GM19351 (cell line): ENCODE data around the gene LSR.

Experiments
- ATAC-seq: cut with Tn5 transposase; IDR thresholded peaks from one replicate; pipeline ENCODE4 v1.9.1; 2021; ENCODE audit warnings: mild to moderate bottlenecking, moderate library complexity; ENCODE audit not compliant: unreplicated experiment

The LSR gene

DNA sequence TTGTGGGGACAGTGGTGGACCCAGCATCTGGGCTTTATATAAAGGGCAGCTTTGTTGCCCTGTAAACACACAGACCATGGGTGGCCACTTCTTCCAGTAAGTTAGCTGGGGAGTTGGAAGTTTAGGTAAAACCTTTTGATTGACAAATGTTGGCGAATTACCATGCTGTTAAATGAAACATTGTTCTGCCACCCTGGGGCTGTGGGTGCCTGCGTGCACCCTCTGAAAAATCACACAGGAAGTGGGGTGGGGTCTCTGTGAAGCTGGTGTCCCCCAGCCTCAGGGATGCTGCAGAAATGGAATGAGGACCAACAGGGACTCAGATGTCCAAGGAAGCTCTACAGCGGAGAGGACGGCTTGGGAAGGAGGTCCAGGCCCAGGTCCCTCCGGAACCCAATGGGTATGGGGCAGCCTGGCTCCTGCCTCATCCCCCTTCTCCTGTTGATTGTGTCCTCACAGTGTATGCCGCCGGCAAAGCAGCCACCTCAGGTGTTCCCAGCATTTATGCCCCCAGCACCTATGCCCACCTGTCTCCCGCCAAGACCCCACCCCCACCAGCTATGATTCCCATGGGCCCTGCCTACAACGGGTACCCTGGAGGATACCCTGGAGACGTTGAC is 17.2 kb downstream of the LSR start:
- no peak for ATAC-seq

DNA sequence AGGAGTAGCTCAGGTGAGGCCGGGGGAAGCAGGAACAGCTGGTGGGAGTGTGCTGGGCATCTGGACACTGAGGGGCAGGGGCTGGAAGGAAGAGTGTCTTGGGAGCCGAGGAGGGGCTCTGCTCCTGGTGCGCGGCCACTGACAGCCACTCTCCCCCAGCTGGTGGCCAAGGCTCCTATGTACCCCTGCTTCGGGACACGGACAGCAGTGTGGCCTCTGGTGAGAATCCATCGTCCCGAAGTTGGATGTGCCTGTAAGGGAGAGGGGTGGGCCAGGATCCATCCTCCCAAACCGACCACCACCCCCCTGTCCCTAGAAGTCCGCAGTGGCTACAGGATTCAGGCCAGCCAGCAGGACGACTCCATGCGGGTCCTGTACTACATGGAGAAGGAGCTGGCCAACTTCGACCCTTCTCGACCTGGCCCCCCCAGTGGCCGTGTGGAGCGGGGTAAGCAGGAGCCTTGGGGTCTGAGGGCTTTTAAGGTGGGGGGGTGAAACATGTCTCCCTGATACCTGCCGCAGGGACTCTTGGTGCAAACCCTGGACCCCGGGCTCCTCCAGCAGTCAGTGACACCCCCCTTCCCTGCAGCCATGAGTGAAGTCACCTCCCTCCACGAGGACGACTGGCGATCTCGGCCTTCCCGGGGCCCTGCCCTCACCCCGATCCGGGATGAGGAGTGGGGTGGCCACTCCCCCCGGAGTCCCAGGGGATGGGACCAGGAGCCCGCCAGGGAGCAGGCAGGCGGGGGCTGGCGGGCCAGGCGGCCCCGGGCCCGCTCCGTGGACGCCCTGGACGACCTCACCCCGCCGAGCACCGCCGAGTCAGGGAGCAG is 17.9 kb downstream of the LSR start:
- no peak for ATAC-seq

DNA sequence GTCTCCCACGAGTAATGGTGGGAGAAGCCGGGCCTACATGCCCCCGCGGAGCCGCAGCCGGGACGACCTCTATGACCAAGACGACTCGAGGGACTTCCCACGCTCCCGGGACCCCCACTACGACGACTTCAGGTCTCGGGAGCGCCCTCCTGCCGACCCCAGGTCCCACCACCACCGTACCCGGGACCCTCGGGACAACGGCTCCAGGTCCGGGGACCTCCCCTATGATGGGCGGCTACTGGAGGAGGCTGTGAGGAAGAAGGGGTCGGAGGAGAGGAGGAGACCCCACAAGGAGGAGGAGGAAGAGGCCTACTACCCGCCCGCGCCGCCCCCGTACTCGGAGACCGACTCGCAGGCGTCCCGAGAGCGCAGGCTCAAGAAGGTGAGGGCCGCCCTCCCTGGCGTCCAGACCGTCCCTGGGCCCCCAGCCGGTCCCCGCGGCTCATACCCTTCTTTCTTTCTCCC is 18.6 kb downstream of the LSR start:
- no peak for ATAC-seq

DNA sequence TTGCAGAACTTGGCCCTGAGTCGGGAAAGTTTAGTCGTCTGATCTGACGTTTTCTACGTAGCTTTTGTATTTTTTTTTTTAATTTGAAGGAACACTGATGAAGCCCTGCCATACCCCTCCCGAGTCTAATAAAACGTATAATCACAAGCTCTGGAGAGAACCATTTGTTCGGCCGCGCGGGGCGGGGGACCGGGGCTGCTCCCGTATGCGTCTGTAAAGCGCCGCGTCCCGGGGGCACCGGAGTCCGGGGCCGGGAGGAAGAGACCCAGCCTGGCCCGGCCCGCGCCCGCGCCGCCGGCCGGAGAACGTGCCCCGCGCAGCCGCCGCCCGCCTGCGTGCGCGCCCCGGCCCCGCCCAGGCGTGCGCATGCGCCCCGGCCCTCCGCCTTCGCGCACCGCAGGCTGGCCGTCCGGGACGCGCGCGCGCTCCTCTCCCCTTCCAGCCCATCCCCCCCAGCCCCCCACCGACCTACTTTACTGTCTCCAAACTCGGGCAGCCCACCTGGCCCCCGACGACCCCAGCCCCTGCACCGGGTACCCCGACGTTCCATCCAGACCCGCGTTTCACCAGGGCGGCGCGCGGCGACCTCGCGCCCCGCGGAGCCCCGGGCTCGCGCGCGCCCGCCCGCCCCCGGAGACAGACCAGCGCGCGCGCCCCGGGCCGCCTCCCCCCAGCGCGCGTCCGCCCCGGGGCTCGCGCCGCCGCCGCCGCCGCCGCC is 19.2 kb downstream of the LSR start:
- peak; percentile 45 for ATAC-seq

DNA sequence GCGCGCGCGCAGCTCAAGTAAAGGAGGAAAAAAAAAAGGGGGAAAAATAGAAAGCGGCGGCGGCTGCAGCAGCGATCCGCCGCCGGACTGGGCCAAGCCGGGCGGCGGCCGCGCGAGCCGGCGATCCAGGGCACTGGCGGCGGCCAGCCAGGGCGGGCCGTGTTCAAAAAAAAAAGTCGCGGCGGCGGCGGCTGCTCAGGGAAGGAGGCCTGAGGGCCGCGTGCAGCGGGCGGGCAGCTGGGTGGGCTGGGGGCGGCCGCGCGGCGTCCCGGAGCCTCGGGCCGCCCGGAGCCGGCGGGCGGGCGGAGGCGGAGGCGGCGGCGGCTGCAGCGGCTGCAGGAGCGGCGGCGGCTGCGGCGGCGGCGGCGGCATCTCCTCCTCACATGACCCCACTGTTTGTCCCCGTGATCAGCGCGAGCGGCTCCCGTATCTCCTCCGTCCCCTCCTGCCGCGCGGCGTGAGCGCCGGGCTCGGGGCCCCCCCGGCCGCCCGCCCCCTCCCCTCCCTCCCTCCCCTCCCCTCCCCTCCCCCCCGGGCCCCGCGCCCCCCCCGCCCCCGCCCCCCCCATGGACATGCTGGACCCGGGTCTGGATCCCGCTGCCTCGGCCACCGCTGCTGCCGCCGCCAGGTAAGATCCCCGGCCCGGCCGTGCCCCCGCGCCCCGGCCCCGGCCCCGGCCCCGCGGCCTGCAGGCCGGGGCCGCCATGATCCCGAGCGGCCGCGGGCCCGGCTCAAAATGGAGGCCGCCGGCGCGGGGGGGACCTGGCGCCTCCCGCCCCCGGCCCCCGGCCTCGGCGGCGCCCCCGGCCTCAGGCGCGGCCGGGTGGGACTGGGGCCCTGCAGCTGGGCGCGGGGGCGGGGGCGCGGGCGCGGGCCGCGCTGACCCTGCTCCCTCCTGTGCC is 20.0 kb downstream of the LSR start, which contains the start of gene USF2:
Gene USF2 (plus strand): TSS at position 427 of the 902 bp plus-strand sequence. CDS start 140 bp downstream, at position 567.
- no peak for ATAC-seq

DNA sequence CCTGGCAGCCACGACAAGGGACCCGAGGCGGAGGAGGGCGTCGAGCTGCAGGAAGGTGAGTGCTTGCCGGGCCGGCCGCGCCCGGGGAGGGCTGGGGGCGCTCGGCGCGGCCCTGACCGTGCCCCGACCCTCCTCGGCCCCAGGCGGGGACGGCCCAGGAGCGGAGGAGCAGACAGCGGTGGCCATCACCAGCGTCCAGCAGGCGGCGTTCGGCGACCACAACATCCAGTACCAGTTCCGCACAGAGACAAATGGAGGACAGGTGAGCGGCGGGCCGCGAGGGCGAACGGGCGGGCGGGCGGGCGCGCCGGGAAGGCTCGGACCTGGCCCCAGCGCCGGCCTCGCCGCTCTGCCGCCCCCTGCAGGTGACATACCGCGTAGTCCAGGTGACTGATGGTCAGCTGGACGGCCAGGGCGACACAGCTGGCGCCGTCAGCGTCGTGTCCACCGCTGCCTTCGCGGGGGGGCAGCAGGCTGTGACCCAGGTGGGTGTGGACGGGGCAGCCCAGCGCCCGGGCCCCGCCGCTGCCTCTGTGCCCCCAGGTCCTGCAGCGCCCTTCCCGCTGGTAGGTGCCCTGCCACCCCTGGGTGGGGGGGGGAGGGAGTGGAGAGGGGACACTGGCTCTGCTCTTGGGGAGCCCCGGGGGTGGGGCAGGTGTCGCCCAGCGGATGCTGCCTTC is 20.8 kb downstream of the LSR start:
- ATAC-seq = peak; percentile 49

DNA sequence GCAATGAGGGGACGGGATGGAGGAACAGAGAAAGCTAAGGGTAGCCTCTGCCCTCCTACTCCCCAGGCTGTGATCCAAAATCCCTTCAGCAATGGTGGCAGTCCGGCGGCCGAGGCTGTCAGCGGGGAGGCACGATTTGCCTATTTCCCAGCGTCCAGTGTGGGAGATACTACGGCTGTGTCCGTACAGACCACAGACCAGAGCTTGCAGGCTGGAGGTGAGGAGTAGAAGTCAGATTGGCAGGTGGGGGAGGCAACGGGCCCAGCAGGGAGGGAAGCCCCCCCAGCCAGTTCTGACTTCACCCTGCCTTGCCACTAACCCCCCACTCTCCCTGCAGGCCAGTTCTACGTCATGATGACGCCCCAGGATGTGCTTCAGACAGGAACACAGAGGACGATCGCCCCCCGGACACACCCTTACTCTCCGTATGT is 21.6 kb downstream of the LSR start:
- no peak for ATAC-seq

DNA sequence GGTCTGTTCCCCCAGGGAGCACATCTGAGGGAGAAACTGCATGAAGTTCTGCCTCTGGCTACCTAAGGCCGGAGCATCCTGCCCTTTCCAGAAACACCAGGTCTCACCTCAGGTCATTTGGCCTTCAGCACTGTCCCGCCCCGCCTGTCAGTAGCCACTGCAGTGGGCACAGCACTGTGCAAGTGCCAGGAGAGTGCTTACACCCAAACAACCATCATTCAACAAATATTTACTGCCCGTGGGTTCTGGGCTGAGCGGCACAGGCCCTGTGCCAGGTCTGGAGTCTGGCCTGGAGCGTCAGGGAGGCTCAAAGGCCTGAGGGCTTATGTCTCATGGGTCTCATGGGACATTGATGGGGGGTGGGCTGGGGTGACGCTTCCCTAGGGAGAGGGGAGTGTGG is 22.7 kb downstream of the LSR start:
- no peak for ATAC-seq

DNA sequence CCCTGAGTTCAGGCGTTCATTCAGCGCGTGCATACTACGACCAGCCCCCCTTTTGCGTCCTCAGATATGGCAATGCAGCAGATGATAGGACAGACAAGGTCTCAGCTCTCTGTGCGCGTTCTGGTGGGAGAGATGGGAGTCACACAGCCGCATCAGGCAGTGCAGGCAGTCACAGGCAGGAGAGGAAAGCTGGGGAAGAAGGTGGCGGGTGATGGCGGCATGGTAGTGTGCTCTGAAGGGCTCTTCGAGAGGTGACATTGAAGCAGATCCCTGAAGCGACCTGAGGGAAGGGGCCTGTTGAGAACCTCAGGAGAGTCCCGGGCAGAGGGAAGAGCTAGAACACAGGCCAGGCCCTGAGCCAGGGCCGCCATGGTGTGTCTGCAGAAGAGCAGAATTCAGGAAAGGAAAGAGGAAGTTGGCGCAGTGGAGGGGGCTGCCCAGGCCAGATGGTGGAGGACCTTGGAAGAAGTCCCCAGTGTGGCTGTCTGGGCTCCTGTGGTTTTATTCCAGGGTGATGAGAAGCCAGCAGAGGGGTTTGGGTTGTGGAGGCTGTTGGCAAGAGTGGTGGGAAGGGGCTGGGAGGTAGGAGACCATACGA is 23.4 kb downstream of the LSR start:
- ATAC-seq = no peak

DNA sequence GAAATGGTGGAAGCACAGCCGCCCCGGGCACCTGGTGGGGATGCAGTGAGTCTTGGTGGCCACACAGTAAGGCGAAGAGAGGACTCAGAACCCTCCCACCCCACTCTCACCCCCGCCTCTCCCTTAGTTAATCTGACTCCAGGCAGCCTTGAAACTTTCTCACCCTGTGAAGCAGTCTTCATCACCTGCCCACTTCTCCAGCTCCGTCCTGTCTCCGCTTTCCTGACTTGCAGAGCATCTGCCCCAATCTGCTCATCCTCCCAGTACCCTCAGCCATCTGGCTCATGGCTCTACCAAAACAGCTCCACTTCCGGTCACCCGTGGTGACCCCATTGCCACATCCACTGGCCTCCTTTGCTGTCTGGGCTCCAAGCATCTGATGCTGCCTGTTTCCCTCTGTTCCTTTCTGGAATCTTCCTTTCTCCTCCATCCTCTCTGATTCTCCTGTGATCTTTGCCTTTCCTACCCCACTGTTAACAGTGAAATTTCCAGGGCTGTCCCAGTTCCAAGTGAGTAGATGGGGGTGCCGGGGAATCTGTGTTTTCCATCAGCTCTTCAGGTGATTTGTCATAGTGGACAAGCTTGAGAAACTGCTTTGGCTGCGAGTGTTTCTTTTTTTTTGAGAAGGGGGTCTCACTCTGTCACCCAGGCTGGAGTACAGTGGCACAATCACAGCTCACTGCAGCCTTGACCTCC is 24.3 kb downstream of the LSR start:
- ATAC-seq = no peak

DNA sequence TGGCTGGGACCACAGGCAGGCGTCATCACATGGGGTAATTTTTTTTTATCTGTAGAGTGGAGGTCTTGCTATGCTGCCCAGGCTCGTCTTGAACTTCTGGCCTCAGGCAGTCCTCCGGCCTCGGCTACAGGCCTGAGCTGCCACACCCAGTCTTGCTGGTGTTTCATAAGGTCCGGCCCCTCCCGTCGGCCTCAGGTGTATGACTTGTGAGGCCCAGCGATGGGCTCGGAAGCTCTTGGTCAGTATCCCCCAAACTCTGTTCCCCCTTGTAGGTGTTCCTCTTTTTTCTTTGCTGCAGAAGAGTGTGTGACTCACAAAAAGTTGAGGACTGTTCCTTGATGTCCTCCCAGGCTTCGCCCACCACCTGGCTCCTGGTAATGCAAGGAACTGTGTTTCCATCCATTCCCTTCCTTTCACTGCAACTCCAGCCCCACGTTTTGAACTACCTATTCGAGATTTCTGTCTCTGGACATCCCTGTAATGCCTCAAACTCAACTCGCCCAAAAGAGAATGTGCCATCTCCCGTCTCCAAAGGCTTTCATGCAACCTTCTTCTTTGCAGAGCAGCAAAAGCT is 25.0 kb downstream of the LSR start:
- no peak for ATAC-seq

DNA sequence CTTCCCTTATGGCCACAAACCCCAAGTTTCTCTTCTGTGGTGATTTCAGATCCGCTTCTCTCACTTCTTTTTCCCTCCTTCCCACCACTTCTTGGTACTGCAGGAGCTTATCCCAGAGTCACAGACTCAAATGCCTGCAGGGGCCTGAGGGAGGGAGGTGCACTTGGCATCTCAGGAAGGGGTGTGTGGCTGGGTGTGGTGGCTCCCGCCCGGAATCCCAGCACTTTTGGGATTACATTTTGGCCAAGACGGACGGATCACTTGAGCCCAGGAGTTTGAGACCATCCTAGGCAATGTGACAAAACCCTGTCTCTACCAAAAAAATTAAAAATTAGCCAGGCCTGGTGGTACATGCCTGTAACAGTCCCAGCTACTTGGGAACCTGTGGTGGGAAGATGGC is 25.5 kb downstream of the LSR start:
- ATAC-seq = no peak

DNA sequence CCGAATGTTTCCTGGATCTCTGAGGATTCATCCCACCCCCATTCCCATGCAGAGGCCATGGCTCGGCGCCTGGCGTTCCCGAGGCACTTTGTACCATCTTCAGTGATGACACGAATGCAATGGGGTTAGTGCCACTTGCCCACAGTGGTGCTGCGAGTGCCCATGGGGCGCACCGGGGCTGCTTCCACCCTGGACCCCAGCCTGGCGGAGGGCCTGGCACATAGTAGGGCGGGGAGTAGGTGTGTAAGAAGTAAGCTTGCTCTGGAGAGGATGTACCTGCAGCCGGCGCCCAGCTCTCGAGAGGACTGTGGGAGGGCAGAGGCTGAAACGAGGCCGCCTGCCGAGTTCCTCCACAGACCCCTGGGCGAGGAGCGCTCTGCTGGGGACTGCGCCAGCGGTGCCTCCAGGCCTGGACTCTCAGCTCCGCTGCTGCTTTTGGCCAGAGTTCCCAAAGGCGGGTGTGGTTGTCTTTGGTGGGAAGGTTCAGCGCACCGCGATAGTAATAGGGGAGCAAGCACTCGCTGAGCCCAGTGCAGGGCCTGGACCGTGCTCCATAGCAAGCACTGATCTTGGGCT is 28.0 kb downstream of the LSR start:
- no peak for ATAC-seq

DNA sequence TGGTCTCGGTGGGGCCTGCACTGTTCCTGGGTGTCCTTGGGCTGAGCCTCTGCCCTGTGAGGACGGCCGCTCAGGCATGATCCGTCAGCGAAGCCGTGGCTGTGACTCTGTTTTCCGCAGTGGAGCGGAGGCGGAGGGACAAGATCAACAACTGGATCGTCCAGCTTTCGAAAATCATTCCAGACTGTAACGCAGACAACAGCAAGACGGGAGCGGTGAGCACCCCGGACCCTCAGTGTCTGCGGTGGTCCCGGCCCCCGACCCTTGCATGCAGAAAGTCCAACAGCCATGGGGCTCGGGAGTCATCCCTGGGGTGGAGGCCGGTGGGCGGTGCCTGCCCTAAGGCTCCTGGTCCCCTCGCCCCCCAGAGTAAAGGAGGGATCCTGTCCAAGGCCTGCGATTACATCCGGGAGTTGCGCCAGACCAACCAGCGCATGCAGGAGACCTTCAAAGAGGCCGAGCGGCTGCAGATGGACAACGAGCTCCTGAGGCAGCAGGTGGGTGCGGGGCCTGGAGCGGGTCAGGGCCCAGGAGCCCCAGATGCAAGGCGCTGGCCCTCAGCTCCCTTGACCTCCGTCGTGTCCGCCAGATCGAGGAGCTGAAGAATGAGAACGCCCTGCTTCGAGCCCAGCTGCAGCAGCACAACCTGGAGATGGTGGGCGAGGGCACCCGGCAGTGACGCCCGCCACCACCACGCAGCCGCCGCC is 29.9 kb downstream of the LSR start:
- ATAC-seq = no peak

DNA sequence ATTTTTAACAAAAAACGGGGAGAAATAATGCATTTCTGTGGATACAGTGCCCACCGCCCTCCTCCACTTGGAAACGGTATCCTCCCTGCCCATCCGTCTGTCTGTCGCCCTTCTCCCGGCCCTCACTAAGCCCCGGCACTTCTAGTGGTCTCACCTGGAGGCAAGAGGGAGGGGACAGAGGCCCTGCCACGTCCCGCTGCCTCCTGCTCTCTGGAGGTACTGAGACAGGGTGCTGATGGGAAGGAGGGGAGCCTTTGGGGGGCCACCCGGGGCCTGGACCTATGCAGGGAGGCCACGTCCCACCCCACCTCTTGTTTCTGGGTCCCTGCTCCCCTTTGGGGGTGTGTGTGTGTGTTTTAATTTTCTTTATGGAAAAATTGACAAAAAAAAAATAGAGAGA is 30.6 kb downstream of the LSR start:
- ATAC-seq = no peak

DNA sequence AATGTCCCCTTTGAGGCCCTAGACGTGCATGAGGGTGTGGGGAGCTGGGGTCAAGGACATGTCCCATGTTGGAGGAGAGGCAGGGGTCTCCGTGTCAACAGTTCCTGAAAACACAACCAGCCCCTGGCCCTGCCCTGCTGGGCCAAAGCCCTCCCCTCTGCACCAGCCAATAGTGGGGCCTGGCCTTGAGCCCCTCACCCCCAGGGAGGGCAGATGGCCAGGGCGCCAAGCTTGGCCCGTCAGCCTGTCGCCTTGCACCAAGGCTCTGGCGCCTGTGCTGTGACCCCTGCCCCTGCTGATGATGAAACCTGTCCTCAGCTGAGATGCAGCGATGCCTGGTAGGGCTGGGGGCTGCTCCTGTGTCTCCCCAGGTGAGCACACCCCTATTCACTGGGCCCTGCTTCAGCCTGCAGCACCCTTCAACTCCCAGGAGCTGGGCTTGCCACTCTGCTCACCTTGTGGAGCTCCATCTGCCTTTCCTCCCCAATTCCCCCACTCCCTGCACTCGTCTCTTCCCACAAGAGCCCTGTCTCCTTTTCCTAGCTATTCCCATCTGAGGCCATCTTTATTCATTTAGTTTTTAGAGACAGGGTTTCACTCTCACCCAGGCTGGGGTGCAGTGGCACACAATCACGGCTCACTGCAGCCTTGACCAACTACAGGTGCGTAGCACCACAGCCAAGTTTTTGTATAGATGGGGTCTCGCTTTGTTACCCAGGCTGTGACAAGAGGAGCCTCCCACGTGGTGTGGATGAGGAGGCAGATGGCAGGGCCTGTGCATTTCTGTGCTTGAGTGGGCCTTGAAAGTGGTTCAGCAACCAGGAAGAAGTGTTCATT is 31.4 kb downstream of the LSR start:
- ATAC-seq = no peak

DNA sequence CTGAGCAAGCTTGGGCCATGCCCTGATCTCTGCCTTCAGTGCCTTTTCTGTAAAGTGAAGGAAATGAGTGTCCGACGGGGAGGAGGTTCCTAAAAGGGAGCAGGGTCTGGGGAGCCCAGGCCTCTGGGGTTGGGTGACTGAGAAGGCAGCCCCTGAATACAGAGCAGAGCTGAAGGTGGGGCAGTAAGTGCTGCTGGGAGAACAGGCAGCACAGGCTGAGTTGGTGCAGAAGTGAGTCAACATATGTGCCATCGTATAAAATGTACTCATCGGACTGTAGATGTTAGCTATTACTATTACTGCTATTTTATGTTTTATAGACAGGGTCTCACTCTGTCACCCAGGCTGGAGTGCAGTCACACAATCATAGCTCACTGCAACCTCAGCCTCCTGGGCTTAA is 32.5 kb downstream of the LSR start:
- ATAC-seq = no peak
